ENCODE measurements around the gene TGFA. TPM values are rescaled to one million over a fixed set of nuclear protein-coding genes. Genes with fewer than 3 reads are reported as not detected.

TGFA gene
- total RNA-seq, 1 experiment from 2014 or later: 2.5 TPM

DNA sequence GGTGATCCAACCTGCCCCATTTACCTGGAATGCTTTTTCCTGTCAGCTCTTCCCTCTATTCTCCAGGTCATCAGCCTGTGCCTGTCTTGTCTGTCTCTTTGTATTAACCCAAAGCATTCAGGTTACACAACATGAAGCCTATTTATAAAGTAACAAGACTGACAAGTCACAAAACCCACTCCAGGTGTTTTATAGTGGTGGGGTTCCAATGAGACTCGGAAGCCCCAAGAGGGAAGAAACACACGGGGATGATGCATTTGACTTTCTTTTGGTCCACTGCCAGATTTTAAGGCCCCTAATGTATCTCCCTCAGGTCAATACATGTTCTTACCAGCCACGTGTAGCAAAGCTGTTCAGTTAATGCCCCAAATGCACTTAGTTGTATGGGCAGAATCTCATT lies 27.5 kb downstream of the TGFA start (continued):
- TF ChIP-seq, protein P1, sequence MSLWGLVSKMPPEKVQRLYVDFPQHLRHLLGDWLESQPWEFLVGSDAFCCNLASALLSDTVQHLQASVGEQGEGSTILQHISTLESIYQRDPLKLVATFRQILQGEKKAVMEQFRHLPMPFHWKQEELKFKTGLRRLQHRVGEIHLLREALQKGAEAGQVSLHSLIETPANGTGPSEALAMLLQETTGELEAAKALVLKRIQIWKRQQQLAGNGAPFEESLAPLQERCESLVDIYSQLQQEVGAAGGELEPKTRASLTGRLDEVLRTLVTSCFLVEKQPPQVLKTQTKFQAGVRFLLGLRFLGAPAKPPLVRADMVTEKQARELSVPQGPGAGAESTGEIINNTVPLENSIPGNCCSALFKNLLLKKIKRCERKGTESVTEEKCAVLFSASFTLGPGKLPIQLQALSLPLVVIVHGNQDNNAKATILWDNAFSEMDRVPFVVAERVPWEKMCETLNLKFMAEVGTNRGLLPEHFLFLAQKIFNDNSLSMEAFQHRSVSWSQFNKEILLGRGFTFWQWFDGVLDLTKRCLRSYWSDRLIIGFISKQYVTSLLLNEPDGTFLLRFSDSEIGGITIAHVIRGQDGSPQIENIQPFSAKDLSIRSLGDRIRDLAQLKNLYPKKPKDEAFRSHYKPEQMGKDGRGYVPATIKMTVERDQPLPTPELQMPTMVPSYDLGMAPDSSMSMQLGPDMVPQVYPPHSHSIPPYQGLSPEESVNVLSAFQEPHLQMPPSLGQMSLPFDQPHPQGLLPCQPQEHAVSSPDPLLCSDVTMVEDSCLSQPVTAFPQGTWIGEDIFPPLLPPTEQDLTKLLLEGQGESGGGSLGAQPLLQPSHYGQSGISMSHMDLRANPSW (CRISPR knock-in tag; conservative IDR thresholded peaks at IDR 0.05; ENCODE audit: low read depth): no peak
- TF ChIP-seq, protein P2, sequence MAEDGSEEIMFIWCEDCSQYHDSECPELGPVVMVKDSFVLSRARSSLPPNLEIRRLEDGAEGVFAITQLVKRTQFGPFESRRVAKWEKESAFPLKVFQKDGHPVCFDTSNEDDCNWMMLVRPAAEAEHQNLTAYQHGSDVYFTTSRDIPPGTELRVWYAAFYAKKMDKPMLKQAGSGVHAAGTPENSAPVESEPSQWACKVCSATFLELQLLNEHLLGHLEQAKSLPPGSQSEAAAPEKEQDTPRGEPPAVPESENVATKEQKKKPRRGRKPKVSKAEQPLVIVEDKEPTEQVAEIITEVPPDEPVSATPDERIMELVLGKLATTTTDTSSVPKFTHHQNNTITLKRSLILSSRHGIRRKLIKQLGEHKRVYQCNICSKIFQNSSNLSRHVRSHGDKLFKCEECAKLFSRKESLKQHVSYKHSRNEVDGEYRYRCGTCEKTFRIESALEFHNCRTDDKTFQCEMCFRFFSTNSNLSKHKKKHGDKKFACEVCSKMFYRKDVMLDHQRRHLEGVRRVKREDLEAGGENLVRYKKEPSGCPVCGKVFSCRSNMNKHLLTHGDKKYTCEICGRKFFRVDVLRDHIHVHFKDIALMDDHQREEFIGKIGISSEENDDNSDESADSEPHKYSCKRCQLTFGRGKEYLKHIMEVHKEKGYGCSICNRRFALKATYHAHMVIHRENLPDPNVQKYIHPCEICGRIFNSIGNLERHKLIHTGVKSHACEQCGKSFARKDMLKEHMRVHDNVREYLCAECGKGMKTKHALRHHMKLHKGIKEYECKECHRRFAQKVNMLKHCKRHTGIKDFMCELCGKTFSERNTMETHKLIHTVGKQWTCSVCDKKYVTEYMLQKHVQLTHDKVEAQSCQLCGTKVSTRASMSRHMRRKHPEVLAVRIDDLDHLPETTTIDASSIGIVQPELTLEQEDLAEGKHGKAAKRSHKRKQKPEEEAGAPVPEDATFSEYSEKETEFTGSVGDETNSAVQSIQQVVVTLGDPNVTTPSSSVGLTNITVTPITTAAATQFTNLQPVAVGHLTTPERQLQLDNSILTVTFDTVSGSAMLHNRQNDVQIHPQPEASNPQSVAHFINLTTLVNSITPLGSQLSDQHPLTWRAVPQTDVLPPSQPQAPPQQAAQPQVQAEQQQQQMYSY (CRISPR knock-in tag; IDR thresholded peaks at IDR 0.05): no peak
- TF ChIP-seq SOX15 (CRISPR knock-in tag; IDR thresholded peaks at IDR 0.05): no peak
- no peak for TF ChIP-seq OVOL2 (CRISPR knock-in tag; IDR thresholded peaks at IDR 0.05; ENCODE audit: borderline replicate concordance)
- no peak for TF ChIP-seq ZNF423 (CRISPR knock-in tag; IDR thresholded peaks at IDR 0.05)
- TF ChIP-seq, protein P3, sequence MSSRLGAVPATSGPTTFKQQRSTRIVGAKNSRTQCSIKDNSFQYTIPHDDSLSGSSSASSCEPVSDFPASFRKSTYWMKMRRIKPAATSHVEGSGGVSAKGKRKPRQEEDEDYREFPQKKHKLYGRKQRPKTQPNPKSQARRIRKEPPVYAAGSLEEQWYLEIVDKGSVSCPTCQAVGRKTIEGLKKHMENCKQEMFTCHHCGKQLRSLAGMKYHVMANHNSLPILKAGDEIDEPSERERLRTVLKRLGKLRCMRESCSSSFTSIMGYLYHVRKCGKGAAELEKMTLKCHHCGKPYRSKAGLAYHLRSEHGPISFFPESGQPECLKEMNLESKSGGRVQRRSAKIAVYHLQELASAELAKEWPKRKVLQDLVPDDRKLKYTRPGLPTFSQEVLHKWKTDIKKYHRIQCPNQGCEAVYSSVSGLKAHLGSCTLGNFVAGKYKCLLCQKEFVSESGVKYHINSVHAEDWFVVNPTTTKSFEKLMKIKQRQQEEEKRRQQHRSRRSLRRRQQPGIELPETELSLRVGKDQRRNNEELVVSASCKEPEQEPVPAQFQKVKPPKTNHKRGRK (CRISPR knock-in tag; IDR thresholded peaks at IDR 0.05; ENCODE audit: borderline replicate concordance): no peak

DNA sequence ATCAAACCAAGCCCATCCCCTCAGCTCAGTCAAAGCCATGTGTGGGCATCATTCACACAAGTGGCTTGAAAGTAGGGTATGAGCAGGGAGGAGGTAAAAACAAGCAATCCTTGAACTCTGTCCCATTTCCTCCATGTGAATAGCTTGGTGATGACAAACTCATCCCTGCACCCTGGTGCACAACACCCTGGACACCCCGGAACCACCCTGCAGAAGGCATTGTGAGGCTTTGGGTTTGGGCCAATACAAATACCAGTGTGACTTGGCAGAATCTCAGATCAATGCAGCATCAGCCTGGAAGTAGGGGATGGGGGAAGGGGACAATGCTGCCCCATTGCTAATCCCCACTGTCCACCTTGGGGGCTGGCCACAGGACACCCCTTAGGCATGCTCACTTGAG lies 28.6 kb downstream of the TGFA start:
- DNase-seq (ENCODE audit: low spot score): no peak
- ChIA-PET POLR2A (no interaction called here), CTCF (interaction anchor here (1.0 to 1.1 kb wide), 2 partner anchors 9 to 92 kb away, joined by 3 to 6 read pairs; no protein-coding TSS in a partner anchor)
- H3K36me3 Mint-ChIP-seq: no peaks in the 10 kb centered on the region
- no peaks in the 10 kb centered on the region for H3K9me3 Mint-ChIP-seq
- H3K27ac Mint-ChIP-seq: no peak overlapping the region
- no peak overlapping the region for H3K4me3 Mint-ChIP-seq
- no peak for TF ChIP-seq MYBL2 (CRISPR knock-in tag; IDR thresholded peaks at IDR 0.05)
- TF ChIP-seq, protein P4, sequence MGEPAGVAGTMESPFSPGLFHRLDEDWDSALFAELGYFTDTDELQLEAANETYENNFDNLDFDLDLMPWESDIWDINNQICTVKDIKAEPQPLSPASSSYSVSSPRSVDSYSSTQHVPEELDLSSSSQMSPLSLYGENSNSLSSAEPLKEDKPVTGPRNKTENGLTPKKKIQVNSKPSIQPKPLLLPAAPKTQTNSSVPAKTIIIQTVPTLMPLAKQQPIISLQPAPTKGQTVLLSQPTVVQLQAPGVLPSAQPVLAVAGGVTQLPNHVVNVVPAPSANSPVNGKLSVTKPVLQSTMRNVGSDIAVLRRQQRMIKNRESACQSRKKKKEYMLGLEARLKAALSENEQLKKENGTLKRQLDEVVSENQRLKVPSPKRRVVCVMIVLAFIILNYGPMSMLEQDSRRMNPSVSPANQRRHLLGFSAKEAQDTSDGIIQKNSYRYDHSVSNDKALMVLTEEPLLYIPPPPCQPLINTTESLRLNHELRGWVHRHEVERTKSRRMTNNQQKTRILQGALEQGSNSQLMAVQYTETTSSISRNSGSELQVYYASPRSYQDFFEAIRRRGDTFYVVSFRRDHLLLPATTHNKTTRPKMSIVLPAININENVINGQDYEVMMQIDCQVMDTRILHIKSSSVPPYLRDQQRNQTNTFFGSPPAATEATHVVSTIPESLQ (CRISPR knock-in tag; IDR thresholded peaks at IDR 0.05): no peak
- no peak for TF ChIP-seq NR1H2 (CRISPR knock-in tag; IDR thresholded peaks at IDR 0.05)
- TF ChIP-seq, protein P5, sequence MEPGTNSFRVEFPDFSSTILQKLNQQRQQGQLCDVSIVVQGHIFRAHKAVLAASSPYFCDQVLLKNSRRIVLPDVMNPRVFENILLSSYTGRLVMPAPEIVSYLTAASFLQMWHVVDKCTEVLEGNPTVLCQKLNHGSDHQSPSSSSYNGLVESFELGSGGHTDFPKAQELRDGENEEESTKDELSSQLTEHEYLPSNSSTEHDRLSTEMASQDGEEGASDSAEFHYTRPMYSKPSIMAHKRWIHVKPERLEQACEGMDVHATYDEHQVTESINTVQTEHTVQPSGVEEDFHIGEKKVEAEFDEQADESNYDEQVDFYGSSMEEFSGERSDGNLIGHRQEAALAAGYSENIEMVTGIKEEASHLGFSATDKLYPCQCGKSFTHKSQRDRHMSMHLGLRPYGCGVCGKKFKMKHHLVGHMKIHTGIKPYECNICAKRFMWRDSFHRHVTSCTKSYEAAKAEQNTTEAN (CRISPR knock-in tag; IDR thresholded peaks at IDR 0.05): no peak
- TF ChIP-seq, protein P6, sequence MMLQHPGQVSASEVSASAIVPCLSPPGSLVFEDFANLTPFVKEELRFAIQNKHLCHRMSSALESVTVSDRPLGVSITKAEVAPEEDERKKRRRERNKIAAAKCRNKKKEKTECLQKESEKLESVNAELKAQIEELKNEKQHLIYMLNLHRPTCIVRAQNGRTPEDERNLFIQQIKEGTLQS (CRISPR knock-in tag; conservative IDR thresholded peaks at IDR 0.05): no peak
- TF ChIP-seq, protein P7, sequence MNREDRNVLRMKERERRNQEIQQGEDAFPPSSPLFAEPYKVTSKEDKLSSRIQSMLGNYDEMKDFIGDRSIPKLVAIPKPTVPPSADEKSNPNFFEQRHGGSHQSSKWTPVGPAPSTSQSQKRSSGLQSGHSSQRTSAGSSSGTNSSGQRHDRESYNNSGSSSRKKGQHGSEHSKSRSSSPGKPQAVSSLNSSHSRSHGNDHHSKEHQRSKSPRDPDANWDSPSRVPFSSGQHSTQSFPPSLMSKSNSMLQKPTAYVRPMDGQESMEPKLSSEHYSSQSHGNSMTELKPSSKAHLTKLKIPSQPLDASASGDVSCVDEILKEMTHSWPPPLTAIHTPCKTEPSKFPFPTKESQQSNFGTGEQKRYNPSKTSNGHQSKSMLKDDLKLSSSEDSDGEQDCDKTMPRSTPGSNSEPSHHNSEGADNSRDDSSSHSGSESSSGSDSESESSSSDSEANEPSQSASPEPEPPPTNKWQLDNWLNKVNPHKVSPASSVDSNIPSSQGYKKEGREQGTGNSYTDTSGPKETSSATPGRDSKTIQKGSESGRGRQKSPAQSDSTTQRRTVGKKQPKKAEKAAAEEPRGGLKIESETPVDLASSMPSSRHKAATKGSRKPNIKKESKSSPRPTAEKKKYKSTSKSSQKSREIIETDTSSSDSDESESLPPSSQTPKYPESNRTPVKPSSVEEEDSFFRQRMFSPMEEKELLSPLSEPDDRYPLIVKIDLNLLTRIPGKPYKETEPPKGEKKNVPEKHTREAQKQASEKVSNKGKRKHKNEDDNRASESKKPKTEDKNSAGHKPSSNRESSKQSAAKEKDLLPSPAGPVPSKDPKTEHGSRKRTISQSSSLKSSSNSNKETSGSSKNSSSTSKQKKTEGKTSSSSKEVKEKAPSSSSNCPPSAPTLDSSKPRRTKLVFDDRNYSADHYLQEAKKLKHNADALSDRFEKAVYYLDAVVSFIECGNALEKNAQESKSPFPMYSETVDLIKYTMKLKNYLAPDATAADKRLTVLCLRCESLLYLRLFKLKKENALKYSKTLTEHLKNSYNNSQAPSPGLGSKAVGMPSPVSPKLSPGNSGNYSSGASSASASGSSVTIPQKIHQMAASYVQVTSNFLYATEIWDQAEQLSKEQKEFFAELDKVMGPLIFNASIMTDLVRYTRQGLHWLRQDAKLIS (CRISPR knock-in tag; IDR thresholded peaks at IDR 0.05; ENCODE audit: borderline replicate concordance): no peak
- TF ChIP-seq SMAD3 (CRISPR knock-in tag; IDR thresholded peaks at IDR 0.05; ENCODE audit: borderline replicate concordance): no peak
- TF ChIP-seq FOXK1 (CRISPR knock-in tag; IDR thresholded peaks at IDR 0.05): no peak
- TF ChIP-seq EMX1 (CRISPR knock-in tag; IDR thresholded peaks at IDR 0.05): no peak
- no peak for TF ChIP-seq NR2C2 (CRISPR knock-in tag; IDR thresholded peaks at IDR 0.05)
- H3K4me1 Mint-ChIP-seq: peaks cover 14% of the 10 kb centered on the region
- H3K27me3 Mint-ChIP-seq (ENCODE audit: low read depth): peaks cover 9% of the 10 kb centered on the region
- ATAC-seq: no peak

All from WTC11 (cell line).